Nephron (organoid): ENCODE data around the gene TBC1D17.

ENCODE experiments used
- H3K27ac Mint-ChIP-seq, 3 experiments: 2 replicates each; pipeline ENCODE4 v1.8.0; 2020; ENCODE audit warnings: mixed read lengths in 3 of 3, mild to moderate bottlenecking in 2 of 3, moderate library complexity in 1 of 3
- H3K27me3 Mint-ChIP-seq: 2 replicates; pipeline ENCODE4 v1.8.0; 2021; ENCODE audit warnings: low read depth, mild to moderate bottlenecking, moderate library complexity, mixed read lengths
- H3K36me3 Mint-ChIP-seq: 2 replicates; pipeline ENCODE4 v1.8.0; 2020; ENCODE audit warnings: low read depth, mixed read lengths
- H3K4me1 Mint-ChIP-seq: 2 replicates; pipeline ENCODE4 v1.8.0; 2020; ENCODE audit warnings: mixed read lengths
- H3K4me3 Mint-ChIP-seq, 3 experiments: 2 replicates each; pipeline ENCODE4 v1.8.0; 2020; ENCODE audit warnings: mild to moderate bottlenecking in 3 of 3, mixed read lengths in 3 of 3, moderate library complexity in 2 of 3
- H3K9me3 Mint-ChIP-seq: 2 replicates; pipeline ENCODE4 v1.8.0; 2020; ENCODE audit warnings: mixed read lengths
- CTCF ChIP-seq, 3 experiments: fragments of 200-600 bp; sonication (generic); IDR thresholded peaks; one replicate each; pipeline ENCODE4 v1.5.0; 2021; ENCODE audit warnings: antibody characterized with exemption in 3 of 3; ENCODE audit not compliant: unreplicated experiment in 3 of 3

Gene TBC1D17

GRCh38 chr19:49857061-49857837 is 20.3 kb upstream of the TBC1D17 start:
- Mint-ChIP-seq H3K4me1 (peaks cover 17% of the 10 kb centered on the region), H3K9me3 (no peaks in the 10 kb centered on the region), H3K27ac (no peak overlapping the region), H3K27me3 (no peaks in the 10 kb centered on the region), H3K4me3 (no peak overlapping the region), H3K36me3 (peaks cover 24% of the 10 kb centered on the region)
- no peak for TF ChIP-seq CTCF (IDR thresholded peaks at IDR 0.05; ENCODE audit: unreplicated experiment in 3 of 3)

- no peaks in the 10 kb centered on the region for H3K9me3 Mint-ChIP-seq
- no peak overlapping the region for H3K27ac Mint-ChIP-seq
- TF ChIP-seq CTCF (IDR thresholded peaks at IDR 0.05; ENCODE audit: unreplicated experiment in 3 of 3): no peak
- peaks cover 12% of the 10 kb centered on the region for H3K4me1 Mint-ChIP-seq
- H3K36me3 Mint-ChIP-seq: peaks cover 20% of the 10 kb centered on the region
- H3K27me3 Mint-ChIP-seq: no peaks in the 10 kb centered on the region
- H3K4me3 Mint-ChIP-seq: no peak overlapping the region
These were observed 19.7 kb upstream of the TBC1D17 start for GRCh38 chr19:49857838-49858087.

- H3K4me1 Mint-ChIP-seq: peaks cover 10% of the 10 kb centered on the region
- no peak for TF ChIP-seq CTCF (IDR thresholded peaks at IDR 0.05; ENCODE audit: unreplicated experiment in 3 of 3)
- no peaks in the 10 kb centered on the region for H3K27me3 Mint-ChIP-seq
- no peak overlapping the region for H3K4me3 Mint-ChIP-seq
- H3K36me3 Mint-ChIP-seq: peaks cover 21% of the 10 kb centered on the region
- no peaks in the 10 kb centered on the region for H3K9me3 Mint-ChIP-seq
- H3K27ac Mint-ChIP-seq: peak overlapping the region in 1 of 3 experiments; percentile 22
These were observed 19.2 kb upstream of the TBC1D17 start for GRCh38 chr19:49858088-49858985.

GRCh38 chr19:49859682-49860335 is 17.7 kb upstream of the TBC1D17 start:
- Mint-ChIP-seq H3K27ac (peak overlapping the region in 1 of 3 experiments; percentile 44), H3K36me3 (peaks cover 30% of the 10 kb centered on the region), H3K4me3 (no peak overlapping the region), H3K4me1 (peaks cover 5% of the 10 kb centered on the region), H3K27me3 (no peaks in the 10 kb centered on the region), H3K9me3 (no peaks in the 10 kb centered on the region)
- TF ChIP-seq CTCF (IDR thresholded peaks at IDR 0.05; ENCODE audit: unreplicated experiment in 3 of 3): no peak

GRCh38 chr19:49860336-49861102 is 17.0 kb upstream of the TBC1D17 start:
- H3K4me1 Mint-ChIP-seq: peaks cover 11% of the 10 kb centered on the region
- peaks cover 31% of the 10 kb centered on the region for H3K36me3 Mint-ChIP-seq
- H3K4me3 Mint-ChIP-seq: no peak overlapping the region
- H3K9me3 Mint-ChIP-seq: no peaks in the 10 kb centered on the region
- H3K27me3 Mint-ChIP-seq: no peaks in the 10 kb centered on the region
- no peak for TF ChIP-seq CTCF (IDR thresholded peaks at IDR 0.05; ENCODE audit: unreplicated experiment in 3 of 3)
- peak overlapping the region in 1 of 3 experiments; percentile 67 for H3K27ac Mint-ChIP-seq
